IPS DF 4.7 (cell line): ENCODE measurements around the gene PON2.

Source experiments
- DNase-seq: peaks from one replicate; pipeline ENCODE4 v3.0.0-alpha.2; 2013; ENCODE audit warnings: low spot score; ENCODE audit errors: extremely low read depth

Gene PON2

GRCh38 chr7:95444796-95445195 is 10.0 kb upstream of the PON2 start:
- no peak for DNase-seq

- DNase-seq: no peak
Observed at GRCh38 chr7:95441042-95441823, 6.4 kb upstream of the PON2 start.

DNA sequence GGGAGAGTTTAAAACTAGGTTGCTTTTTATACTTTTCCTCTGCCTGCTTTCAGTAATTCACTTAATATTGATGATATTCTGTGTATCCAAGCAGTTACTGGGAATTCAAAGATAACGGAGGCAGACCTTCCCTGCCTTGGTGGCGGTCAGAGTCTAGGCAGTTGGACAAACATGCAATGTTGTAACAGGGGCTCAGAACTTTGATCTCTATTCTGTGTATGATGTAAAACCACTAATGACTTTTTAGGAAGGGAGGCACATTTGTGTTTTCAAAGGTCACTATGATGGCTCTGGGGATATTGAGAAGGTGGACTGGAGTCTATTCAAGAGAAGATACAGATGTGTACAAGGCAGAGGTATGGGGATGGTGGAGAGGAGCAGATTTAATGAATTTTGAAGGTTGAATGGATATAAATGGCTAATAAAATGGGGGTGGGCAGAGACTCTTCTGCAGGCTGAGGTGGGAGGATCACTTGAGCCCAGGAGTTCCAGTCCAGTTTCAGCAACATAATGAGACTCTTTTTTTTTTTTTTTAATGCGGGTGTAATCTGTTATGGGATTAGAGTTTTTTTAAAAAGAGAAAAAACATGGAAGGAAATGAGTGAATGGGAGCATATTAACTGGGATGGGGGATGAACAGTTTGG is 5.7 kb upstream of the PON2 start:
- DNase-seq: no peak

- no peak for DNase-seq
Observed at GRCh38 chr7:95436407-95436806, 1.6 kb upstream of the PON2 start.

- no peak for DNase-seq
Observed at GRCh38 chr7:95435422-95435780, 573 bp upstream of the PON2 start.

- no peak for DNase-seq
Observed at GRCh38 chr7:95433952-95434556, 774 bp downstream of the PON2 start.

- DNase-seq: no peak
Observed at GRCh38 chr7:95433129-95433528, 1.7 kb downstream of the PON2 start.

DNA sequence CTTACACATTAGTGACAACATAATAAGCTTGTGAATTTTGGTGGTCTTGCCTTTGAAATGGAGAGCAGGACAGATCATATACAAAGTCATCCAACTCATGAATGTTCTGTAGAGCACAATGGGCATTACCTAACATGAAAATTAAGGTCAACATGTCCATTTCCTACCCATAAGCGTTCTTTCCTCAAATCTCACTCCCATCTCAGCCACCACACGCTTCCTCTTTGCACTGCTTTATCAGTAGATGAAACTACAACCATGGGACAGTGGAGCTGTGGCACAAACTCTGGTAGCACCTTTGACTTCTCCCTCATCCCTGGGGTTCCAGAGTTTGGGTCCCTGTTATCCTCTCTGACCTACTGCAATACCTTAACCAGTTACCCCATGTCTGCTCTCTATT is 2.2 kb downstream of the PON2 start:
- DNase-seq: no peak

GRCh38 chr7:95430864-95431263 is 4.0 kb downstream of the PON2 start:
- DNase-seq: no peak

- no peak for DNase-seq
Observed at GRCh38 chr7:95429241-95429990, 5.4 kb downstream of the PON2 start.

DNA sequence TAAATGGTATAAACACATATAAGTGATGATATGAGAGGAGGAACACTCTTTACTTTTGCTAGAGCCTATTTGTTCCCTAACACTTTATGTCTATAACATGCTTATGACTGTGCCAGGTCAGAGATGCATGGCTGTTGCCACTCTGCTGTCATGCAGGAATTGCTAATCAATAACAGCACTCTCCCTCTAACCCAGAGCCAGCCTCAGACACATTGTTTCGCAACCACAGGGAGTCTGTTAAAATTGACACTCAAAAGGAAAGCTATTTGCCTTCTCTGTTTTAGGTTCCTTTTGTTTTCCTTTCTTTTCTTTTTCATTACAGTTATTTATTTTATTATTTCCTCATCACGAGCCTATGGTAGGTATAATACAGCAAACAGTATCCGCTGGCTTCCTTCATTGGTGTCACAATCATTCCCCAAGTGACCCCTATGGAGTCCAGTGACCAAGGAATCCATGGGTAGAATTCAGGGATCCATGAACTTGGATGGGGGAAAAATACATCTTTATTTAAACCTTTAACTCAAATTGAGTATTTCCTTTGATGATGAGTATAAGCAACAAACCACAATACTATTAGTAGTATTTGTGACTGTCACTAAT is 6.8 kb downstream of the PON2 start:
- no peak for DNase-seq

DNA sequence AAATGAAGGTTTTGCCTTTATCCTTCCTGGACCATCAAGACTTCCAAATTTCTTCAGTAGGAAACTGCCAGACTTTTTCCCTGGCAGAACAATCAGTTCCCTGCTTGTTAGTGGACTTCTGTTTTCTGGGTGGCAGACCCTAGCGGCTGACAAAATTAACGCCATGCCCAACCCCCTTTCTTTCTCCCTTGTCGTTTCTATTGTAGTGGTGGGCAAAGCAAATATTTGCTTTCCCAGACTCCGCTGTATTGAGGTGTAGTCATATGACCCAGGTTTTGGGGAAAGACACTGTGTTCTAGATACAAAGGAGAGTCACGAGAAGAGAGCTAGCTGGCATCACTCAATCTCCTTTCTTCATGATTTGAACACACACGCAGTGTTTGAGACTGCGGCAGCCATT is 7.7 kb downstream of the PON2 start:
- no peak for DNase-seq

- DNase-seq: no peak
Observed at GRCh38 chr7:95425694-95426093, 9.1 kb downstream of the PON2 start.

DNA sequence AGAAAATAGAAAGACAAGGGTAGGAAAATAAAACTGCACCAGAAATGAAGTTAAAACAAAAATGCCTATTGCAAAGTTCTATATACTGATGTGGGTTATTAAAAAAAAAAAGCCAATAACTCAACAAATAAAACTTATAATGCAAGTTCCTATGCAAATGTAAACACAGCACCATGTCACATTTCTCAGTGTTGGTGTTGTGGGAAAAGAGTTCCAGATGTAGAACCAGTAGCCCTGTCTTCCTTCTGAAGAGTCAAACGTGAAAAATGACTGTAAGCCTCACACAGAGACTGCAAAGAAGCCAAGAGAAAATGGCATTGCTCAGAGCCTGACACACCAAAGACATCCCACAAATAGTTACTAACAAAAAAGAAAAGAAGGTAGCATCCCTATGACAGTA is 10.1 kb downstream of the PON2 start:
- no peak for DNase-seq

DNA sequence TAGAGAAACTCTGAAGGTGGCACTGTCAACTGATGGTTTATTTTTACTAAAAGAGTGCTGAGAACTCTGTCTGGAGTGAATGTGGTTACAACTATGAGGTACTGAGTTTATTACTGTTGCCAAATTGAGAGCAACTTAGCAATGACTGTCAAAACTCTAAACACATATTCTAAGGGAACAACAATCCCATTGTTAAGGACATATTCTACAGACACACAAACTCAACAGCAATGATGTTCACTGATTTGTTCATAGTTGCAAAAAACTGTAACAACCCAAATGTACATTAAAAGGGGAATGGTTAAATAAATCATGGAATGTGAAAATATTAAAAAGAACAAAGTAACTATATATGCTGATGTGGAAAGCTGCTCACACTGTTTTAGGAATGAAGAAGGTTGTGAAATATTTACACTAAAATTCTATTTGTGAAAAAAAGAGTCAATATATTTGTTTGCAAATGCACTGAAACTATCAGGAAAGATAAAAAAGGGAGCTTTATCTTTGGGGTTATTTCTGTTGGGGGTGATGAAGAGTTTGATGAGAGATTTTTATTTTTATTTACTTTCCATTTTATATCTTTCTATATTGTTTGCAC is 12.9 kb downstream of the PON2 start:
- no peak for DNase-seq

DNA sequence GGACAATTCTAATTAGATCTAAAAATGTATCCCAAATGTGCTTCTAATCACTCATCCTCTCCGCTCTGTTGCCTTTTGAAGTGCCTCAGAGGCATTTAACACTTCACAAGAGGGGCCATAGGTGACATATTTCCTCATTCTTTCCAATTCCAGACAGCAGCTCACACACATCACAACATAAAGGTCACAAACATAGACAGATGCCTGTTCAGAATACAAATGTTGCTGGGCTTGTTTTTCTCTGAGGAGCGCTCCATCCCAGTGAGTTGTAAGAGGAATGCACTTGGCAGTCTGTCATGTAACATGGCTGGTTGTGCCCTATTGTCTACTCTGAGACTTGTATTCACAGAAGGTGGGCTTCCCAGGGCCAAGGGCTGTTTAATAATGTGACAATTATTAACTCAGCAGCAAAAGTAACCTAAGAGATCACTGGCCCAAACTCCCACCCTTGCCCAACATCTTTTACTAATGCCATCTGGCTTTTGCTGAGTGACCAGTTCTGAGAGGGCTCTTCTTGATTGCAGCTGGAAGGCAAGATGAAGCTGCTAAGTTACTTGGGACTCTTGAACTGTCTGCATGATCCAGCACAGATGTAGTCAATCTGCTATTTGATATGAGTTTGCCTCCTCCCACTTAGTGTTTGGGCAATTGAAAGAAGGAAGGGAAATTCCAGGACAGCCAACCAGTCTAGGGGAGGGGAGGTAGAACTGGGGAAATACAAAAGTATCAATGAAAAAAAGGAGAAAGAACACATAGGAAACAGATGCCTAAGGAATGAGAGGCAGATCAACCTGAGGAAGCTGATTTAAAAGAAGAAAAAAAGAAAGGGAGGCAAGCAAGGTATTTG is 13.6 kb downstream of the PON2 start:
- DNase-seq: no peak

GRCh38 chr7:95412075-95412474 is 22.8 kb downstream of the PON2 start:
- no peak for DNase-seq

GRCh38 chr7:95411666-95412065 is 23.2 kb downstream of the PON2 start:
- no peak for DNase-seq

DNA sequence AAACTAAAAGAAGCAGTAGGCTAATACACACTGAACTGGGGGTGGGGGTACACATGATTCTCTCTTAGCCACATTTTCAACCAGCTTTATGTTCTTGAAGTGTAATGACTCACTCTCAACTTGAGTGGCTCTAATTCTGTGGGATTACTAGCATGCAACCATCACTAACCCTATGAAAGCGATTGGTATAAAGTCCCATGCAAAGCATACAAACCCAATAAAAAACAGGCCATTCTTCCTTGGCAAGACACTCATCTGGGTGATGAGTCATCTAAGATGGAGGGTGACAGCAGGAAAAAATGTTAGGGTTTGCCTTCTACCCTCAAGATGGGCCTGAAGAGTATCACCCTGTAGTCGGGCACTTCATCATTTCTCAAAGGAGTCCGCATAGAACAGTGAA is 23.8 kb downstream of the PON2 start:
- DNase-seq: no peak

DNA sequence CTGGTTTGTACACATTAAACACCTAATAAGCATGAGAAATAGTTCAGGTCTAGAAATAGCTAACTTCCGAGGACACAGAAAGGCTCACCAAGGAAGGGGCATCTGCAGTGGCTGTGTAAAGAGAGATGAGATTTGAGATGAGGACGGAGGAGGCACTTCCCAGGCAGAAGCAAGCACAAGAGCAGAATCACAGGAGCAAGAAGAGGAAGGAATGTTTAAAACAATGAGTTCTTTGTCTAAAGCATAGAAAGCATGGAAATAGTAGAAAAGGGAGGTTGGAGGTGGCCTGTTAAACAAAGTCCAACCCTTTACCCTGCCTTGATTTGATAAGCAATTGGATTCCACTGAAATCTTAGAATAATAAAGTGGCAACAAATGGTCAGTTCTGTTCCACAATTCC is 27.1 kb downstream of the PON2 start:
- DNase-seq: no peak
